GM12801 (cell line): ENCODE data around the gene CYTH1.

Source experiments
- CTCF ChIP-seq: IDR thresholded peaks from one replicate; pipeline ENCODE4 v1.5.1; 2011; ENCODE audit warnings: control low read depth; ENCODE audit not compliant: insufficient read length; ENCODE audit errors: extremely low read depth

The CYTH1 gene

GRCh38 chr17:78727057-78727456 lies 55.0 kb downstream of the CYTH1 start:
- TF ChIP-seq CTCF: no peak

- no peak for TF ChIP-seq CTCF
Measured at GRCh38 chr17:78726513-78726912, 55.6 kb downstream of the CYTH1 start.

GRCh38 chr17:78725448-78726021 lies 56.5 kb downstream of the CYTH1 start:
- TF ChIP-seq CTCF: no peak

- TF ChIP-seq CTCF: no peak
Measured at GRCh38 chr17:78724999-78725398, 57.1 kb downstream of the CYTH1 start.

- TF ChIP-seq CTCF: no peak
Measured at GRCh38 chr17:78724544-78724943, 57.5 kb downstream of the CYTH1 start.

- TF ChIP-seq CTCF: no peak
Measured at GRCh38 chr17:78723957-78724356, 58.1 kb downstream of the CYTH1 start.

- no peak for TF ChIP-seq CTCF
Measured at GRCh38 chr17:78723001-78723796, 58.9 kb downstream of the CYTH1 start.
